Endothelial cell of umbilical vein (primary cell): ENCODE data around the gene GALNT9.

ENCODE experiments used
- JUN ChIP-seq: IDR thresholded peaks from 2 replicates; pipeline ENCODE4 v1.6.1; 2011; ENCODE audit warnings: borderline replicate concordance, low read depth; ENCODE audit not compliant: insufficient read length, insufficient read depth
- POLR2A ChIP-seq: IDR thresholded peaks from 2 replicates; pipeline ENCODE4 v1.6.1; 2012; ENCODE audit warnings: low read depth, mild to moderate bottlenecking, control low read depth, low read length
- TF ChIP-seq, protein P1 (sequence below): IDR thresholded peaks from 2 replicates; pipeline ENCODE4 v1.6.1; 2011; ENCODE audit not compliant: insufficient read depth, insufficient read length
- TF ChIP-seq, protein P2 (sequence below), 2 donors: IDR thresholded peaks; 1 replicate in 1 of 2; 2 replicates in 1 of 2; pipeline ENCODE4 v1.5.1; 2011; ENCODE audit warnings: low read length in 2 of 2, mild to moderate bottlenecking in 2 of 2, moderate library complexity in 2 of 2, control low read depth in 1 of 2, inconsistent platforms in 1 of 2, low read depth in 1 of 2; ENCODE audit not compliant: insufficient read depth in 1 of 2; ENCODE audit errors: extremely low read depth in 1 of 2

DNA sequence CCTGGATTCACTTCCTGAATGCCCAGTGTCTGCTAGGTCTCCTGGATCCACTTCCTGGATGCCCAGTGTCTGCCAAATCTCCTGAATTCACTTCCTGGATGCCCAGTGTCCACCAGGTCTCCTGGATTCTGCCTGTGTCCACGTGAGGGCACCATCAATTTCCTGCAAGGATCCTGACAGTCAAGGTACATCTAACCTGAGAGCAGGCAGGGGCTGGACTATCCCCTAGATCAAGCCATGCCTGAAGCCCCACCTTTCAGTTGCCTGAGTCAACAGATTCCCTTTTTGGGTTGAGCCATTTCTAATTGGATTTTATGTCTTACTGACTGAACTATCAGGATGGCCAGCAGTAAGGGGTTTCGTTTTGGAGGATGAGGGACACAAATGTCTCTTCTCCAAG lies 49.5 kb downstream of the GALNT9 start:
- TF ChIP-seq POLR2A (no peak), JUN (no peak)
- TF ChIP-seq, protein P1, sequence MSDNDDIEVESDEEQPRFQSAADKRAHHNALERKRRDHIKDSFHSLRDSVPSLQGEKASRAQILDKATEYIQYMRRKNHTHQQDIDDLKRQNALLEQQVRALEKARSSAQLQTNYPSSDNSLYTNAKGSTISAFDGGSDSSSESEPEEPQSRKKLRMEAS: no peak
- TF ChIP-seq, protein P2, sequence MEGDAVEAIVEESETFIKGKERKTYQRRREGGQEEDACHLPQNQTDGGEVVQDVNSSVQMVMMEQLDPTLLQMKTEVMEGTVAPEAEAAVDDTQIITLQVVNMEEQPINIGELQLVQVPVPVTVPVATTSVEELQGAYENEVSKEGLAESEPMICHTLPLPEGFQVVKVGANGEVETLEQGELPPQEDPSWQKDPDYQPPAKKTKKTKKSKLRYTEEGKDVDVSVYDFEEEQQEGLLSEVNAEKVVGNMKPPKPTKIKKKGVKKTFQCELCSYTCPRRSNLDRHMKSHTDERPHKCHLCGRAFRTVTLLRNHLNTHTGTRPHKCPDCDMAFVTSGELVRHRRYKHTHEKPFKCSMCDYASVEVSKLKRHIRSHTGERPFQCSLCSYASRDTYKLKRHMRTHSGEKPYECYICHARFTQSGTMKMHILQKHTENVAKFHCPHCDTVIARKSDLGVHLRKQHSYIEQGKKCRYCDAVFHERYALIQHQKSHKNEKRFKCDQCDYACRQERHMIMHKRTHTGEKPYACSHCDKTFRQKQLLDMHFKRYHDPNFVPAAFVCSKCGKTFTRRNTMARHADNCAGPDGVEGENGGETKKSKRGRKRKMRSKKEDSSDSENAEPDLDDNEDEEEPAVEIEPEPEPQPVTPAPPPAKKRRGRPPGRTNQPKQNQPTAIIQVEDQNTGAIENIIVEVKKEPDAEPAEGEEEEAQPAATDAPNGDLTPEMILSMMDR (IDR thresholded peaks at IDR 0.05; ENCODE audit: extremely low read depth in 1 of 2, insufficient read depth in 1 of 2, low read depth in 1 of 2, low read length in 2 of 2): no peak
